Measurements from ENCODE around the gene STK16. TPM values are rescaled to one million over a fixed set of nuclear protein-coding genes. Genes with fewer than 3 reads are reported as not detected.

STK16 gene
- total and polyA plus RNA-seq, 12 donors: 19.2 to 55.8 (median 26.8) TPM

GRCh38 chr2:219243291-219243761 lies 2.0 kb upstream of the STK16 start:
- 49 to 77% (median 55%) methylated on average over 2 to 28 of the region's 28 CpGs for WGBS, 4 donors
- Histone ChIP-seq H3K36me3 (replicated peaks in 1 of 2) (peaks cover 0 to 18% of the 10 kb centered on the region in 2 donors), H3K27ac (peak overlapping the region in 1 of 5 donors; percentile 42), H3K27me3 (no peaks in the 10 kb centered on the region), H3K9me3 (replicated peaks in 1 of 3) (no peaks in the 10 kb centered on the region), H3K4me3 (no peak overlapping the region), H3K4me1 (replicated peaks in 1 of 2) (peaks cover 14 to 21% of the 10 kb centered on the region in 2 donors)
- no peak for TF ChIP-seq CTCF (IDR thresholded peaks at IDR 0.05)
- no peak for TF ChIP-seq POLR2A (IDR thresholded peaks at IDR 0.05)
- DNase-seq: peak in 1 of 7 donors; percentile 28
- intact Hi-C loops (cut with DNase I): loop anchor here (10.0 kb wide), 1 partner anchor 51 kb away; no protein-coding TSS in a partner anchor

- no peak for TF ChIP-seq CTCF (IDR thresholded peaks at IDR 0.05)
- TF ChIP-seq POLR2A (IDR thresholded peaks at IDR 0.05): no peak
- Histone ChIP-seq H3K27ac (peak overlapping the region; percentile 68 to 96 (median 87)), H3K27me3 (no peaks in the 10 kb centered on the region), H3K9me3 (replicated peaks in 1 of 3) (no peaks in the 10 kb centered on the region), H3K4me1 (replicated peaks in 1 of 2) (peaks cover 23 to 30% of the 10 kb centered on the region in 2 donors), H3K4me3 (peak overlapping the region in 2 of 4 donors; percentile 67 to 70), H3K36me3 (replicated peaks in 1 of 2) (peaks cover 0 to 17% of the 10 kb centered on the region in 2 donors)
- intact Hi-C loops (cut with DNase I): loop anchor here (10.0 kb wide), 1 partner anchor 50 kb away; no protein-coding TSS in a partner anchor
- no peak for DNase-seq
- 17 to 26% (median 20%) methylated on average over 5 to 6 of the region's 6 CpGs for WGBS, 4 donors
Observed at GRCh38 chr2:219244789-219245147, 511 bp upstream of the STK16 start.

- no peaks in the 10 kb centered on the region for H3K27me3 ChIP-seq
- H3K4me1 ChIP-seq (replicated peaks in 1 of 2): peaks cover 29 to 36% of the 10 kb centered on the region in 2 donors
- peak overlapping the region; percentile 54 to 70 (median 65) for H3K4me3 ChIP-seq
- peak overlapping the region; percentile 68 to 96 (median 87) for H3K27ac ChIP-seq
- peak in 2 of 7 donors; percentile 42 to 50 for DNase-seq
- H3K9me3 ChIP-seq (replicated peaks in 1 of 3): no peaks in the 10 kb centered on the region
- peaks cover 0 to 17% of the 10 kb centered on the region in 2 donors for H3K36me3 ChIP-seq (replicated peaks in 1 of 2)
- intact Hi-C loops (cut with DNase I): loop anchor here (10.0 kb wide), 1 partner anchor 49 kb away; no protein-coding TSS in a partner anchor
- 11 to 13% (median 12%) methylated on average over 6 to 10 of the region's 10 CpGs for WGBS, 4 donors
- TF ChIP-seq CTCF (IDR thresholded peaks at IDR 0.05) (no peak), POLR2A (IDR thresholded peaks at IDR 0.05) (no peak)
Observed at GRCh38 chr2:219245899-219246230, 586 bp downstream of the STK16 start.

GRCh38 chr2:219246559-219246958 lies 1.3 kb downstream of the STK16 start:
- no peak for DNase-seq
- peak overlapping the region in 2 of 5 donors; percentile 18 to 90 for H3K27ac ChIP-seq
- intact Hi-C loops (cut with DNase I): loop anchor here (10.0 kb wide), 1 partner anchor 48 kb away; no protein-coding TSS in a partner anchor
- no peak overlapping the region for H3K4me3 ChIP-seq
- TF ChIP-seq CTCF (IDR thresholded peaks at IDR 0.05) (no peak), POLR2A (IDR thresholded peaks at IDR 0.05) (no peak)
- H3K9me3 ChIP-seq (replicated peaks in 1 of 3): no peaks in the 10 kb centered on the region
- H3K36me3 ChIP-seq (replicated peaks in 1 of 2): peaks cover 0 to 17% of the 10 kb centered on the region in 2 donors
- WGBS, 4 donors: 93 to 97% (median 94%) methylated on average over 10 of the region's 10 CpGs
- peaks cover 29 to 36% of the 10 kb centered on the region in 2 donors for H3K4me1 ChIP-seq (replicated peaks in 1 of 2)
- no peaks in the 10 kb centered on the region for H3K27me3 ChIP-seq
